Liver (tissue), 9 donors: ENCODE data around the gene CPSF4L. TPM values are rescaled to one million over a fixed set of nuclear protein-coding genes. Genes with fewer than 3 reads are reported as not detected.

Source experiments
- DNase-seq: peaks from one replicate; pipeline ENCODE4 v3.0.0-alpha.2; 2017; ENCODE audit warnings: low spot score
- H3K27ac ChIP-seq, 2 donors: one replicate each; pipeline ENCODE4 v1.7.0; 2013; ENCODE audit warnings: inconsistent platforms in 2 of 2, low read length in 2 of 2, control low read depth in 1 of 2, low read depth in 1 of 2, mild to moderate bottlenecking in 1 of 2
- H3K27me3 ChIP-seq, 4 donors: one replicate each; pipeline versions ENCODE4 v1.6.1 to v1.7.0; 2013; ENCODE audit warnings: low read length in 3 of 4, inconsistent platforms in 1 of 4, mild to moderate bottlenecking in 1 of 4, moderate library complexity in 1 of 4; ENCODE audit not compliant: control insufficient read depth in 4 of 4, insufficient read depth in 4 of 4
- H3K36me3 ChIP-seq, 4 donors: one replicate each; pipeline versions ENCODE4 v1.6.1 to v1.7.0; 2013; ENCODE audit warnings: low read length in 3 of 4, mild to moderate bottlenecking in 3 of 4, low read depth in 1 of 4, moderate library complexity in 1 of 4; ENCODE audit not compliant: control insufficient read depth in 4 of 4, insufficient read depth in 3 of 4
- H3K4me1 ChIP-seq, 4 donors: one replicate each; pipeline versions ENCODE4 v1.6.1 to v1.7.0; 2013; ENCODE audit warnings: low read length in 3 of 4, mild to moderate bottlenecking in 3 of 4, moderate library complexity in 1 of 4; ENCODE audit not compliant: control insufficient read depth in 4 of 4, insufficient read depth in 4 of 4
- H3K4me3 ChIP-seq, 3 donors: one replicate each; pipeline versions ENCODE4 v1.6.1 to v1.7.0; 2013; ENCODE audit warnings: low read length in 3 of 3, control low read depth in 1 of 3, low read depth in 1 of 3, mild to moderate bottlenecking in 1 of 3
- H3K9ac ChIP-seq, 2 donors: one replicate each; pipeline ENCODE4 v1.7.0; 2013; ENCODE audit warnings: low read length in 2 of 2, mild to moderate bottlenecking in 2 of 2, moderate library complexity in 2 of 2, control low read depth in 1 of 2, low read depth in 1 of 2
- H3K9me3 ChIP-seq, 4 donors: one replicate each; pipeline versions ENCODE4 v1.6.1 to v1.7.0; 2013; ENCODE audit warnings: low read length in 3 of 4; ENCODE audit not compliant: control insufficient read depth in 4 of 4
- EGR1 ChIP-seq, 2 donors: IDR thresholded peaks; 2 replicates each; pipeline ENCODE4 v1.6.1; 2016 to 2018; ENCODE audit warnings: antibody characterized with exemption in 2 of 2, low read depth in 2 of 2
- FOXA1 ChIP-seq: IDR thresholded peaks from 2 replicates; pipeline ENCODE4 v1.6.1; 2016; ENCODE audit warnings: antibody characterized with exemption
- FOXA2 ChIP-seq: IDR thresholded peaks from 2 replicates; pipeline ENCODE4 v1.6.1; 2016; ENCODE audit warnings: antibody characterized with exemption
- GABPA ChIP-seq, 2 donors: IDR thresholded peaks in 1 of 2; conservative IDR thresholded peaks in 1 of 2; 2 replicates each; pipeline ENCODE4 v1.6.1; 2016; ENCODE audit warnings: antibody characterized with exemption in 2 of 2, mild to moderate bottlenecking in 1 of 2, moderate library complexity in 1 of 2
- HNF4A ChIP-seq, 2 donors: conservative IDR thresholded peaks; 2 replicates each; pipeline ENCODE4 v1.6.1; 2016; ENCODE audit warnings: antibody characterized with exemption in 2 of 2, mild to moderate bottlenecking in 2 of 2
- HNF4G ChIP-seq: IDR thresholded peaks from 2 replicates; pipeline ENCODE4 v1.6.1; 2016; ENCODE audit warnings: antibody characterized with exemption
- MAX ChIP-seq: IDR thresholded peaks from 2 replicates; pipeline ENCODE4 v1.6.1; 2016; ENCODE audit warnings: antibody characterized with exemption
- RAD21 ChIP-seq, 2 donors: IDR thresholded peaks; 2 replicates each; pipeline ENCODE4 v1.6.1; 2016; ENCODE audit warnings: antibody characterized with exemption in 2 of 2, mild to moderate bottlenecking in 2 of 2
- RXRA ChIP-seq, 2 donors: IDR thresholded peaks; 2 replicates each; pipeline ENCODE4 v1.6.1; 2017 to 2018; ENCODE audit warnings: antibody characterized with exemption in 2 of 2, mild to moderate bottlenecking in 1 of 2
- SP1 ChIP-seq: IDR thresholded peaks from 2 replicates; pipeline ENCODE4 v1.6.1; 2018; ENCODE audit warnings: antibody characterized with exemption, mild to moderate bottlenecking
- TAF1 ChIP-seq: conservative IDR thresholded peaks from 2 replicates; pipeline ENCODE4 v1.6.1; 2016; ENCODE audit warnings: antibody characterized with exemption, mild to moderate bottlenecking
- YY1 ChIP-seq: IDR thresholded peaks from 2 replicates; pipeline ENCODE4 v1.6.1; 2016; ENCODE audit warnings: antibody characterized with exemption, mild to moderate bottlenecking
- WGBS: extraction: QIAGEN DNeasy Blood & Tissue Kit; methylation state at CpG from one replicate; pipeline ENCODE4 v1.1.7; 2013; 5-methylcytosine and 5-hydroxymethylcytosine counted together
- polyA plus RNA-seq, 2 donors: library from polyadenylated mRNA; stranded (reverse) in 1 of 2; unstranded in 1 of 2; fragments of 200-250 nt in 1 of 2; fragments of >200 nt in 1 of 2; fragmentation: Nextera tagmentation in 1 of 2; extraction: Ambion mirVana in 1 of 2; gene quantifications; one replicate each; pipeline versions ENCODE4 v1.2.1 to v1.2.3, GENCODE V29; 2013 to 2015
- total RNA-seq, 2 donors: library from RNA; depleted of rRNA; stranded (reverse); fragments of >200 nt; gene quantifications; one replicate each; pipeline ENCODE4 v1.2.3, GENCODE V29; 2014
- TF ChIP-seq, protein P1 (sequence below): fragments of 150-350 bp; IDR thresholded peaks from 2 replicates; pipeline ENCODE4 v1.5.1; 2017; ENCODE audit warnings: improper control_type of control experiment, low read depth, low read length; ENCODE audit not compliant: missing input control
- TF ChIP-seq, protein P2 (sequence below): IDR thresholded peaks from 2 replicates; pipeline ENCODE4 v1.6.1; 2016; ENCODE audit warnings: antibody characterized with exemption
- TF ChIP-seq, protein P3 (sequence below): IDR thresholded peaks from 2 replicates; pipeline ENCODE4 v1.6.1; 2016; ENCODE audit warnings: antibody characterized with exemption, mild to moderate bottlenecking
- donor health status: healthy.
- donor health status: healthy.
- donor health status: healthy.
- donor health status: healthy.
- donor health status: healthy.

Gene CPSF4L
- total and polyA plus RNA-seq, 4 donors: not detected

DNA sequence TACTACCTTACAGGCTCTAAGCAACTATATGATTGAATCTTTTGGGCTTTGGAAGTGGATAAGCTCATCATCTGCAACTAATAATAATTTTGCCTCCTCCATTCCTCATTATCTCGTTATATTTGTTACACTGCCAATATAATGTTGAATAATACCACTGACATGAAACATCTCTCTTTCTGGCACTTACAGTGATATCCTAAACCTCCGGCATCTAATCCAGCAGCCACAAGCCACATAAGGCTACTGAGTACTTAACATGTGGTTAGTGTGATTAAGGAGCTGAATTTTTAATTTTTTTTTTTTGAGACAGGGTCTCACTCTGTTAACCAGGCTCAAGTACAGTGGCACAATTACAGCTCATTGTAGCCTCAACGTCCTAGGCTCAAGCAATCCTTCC lies 40.5 kb upstream of the CPSF4L start:
- TF ChIP-seq, protein P1, sequence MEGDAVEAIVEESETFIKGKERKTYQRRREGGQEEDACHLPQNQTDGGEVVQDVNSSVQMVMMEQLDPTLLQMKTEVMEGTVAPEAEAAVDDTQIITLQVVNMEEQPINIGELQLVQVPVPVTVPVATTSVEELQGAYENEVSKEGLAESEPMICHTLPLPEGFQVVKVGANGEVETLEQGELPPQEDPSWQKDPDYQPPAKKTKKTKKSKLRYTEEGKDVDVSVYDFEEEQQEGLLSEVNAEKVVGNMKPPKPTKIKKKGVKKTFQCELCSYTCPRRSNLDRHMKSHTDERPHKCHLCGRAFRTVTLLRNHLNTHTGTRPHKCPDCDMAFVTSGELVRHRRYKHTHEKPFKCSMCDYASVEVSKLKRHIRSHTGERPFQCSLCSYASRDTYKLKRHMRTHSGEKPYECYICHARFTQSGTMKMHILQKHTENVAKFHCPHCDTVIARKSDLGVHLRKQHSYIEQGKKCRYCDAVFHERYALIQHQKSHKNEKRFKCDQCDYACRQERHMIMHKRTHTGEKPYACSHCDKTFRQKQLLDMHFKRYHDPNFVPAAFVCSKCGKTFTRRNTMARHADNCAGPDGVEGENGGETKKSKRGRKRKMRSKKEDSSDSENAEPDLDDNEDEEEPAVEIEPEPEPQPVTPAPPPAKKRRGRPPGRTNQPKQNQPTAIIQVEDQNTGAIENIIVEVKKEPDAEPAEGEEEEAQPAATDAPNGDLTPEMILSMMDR: no peak
- TF ChIP-seq HNF4A (conservative IDR thresholded peaks at IDR 0.05): no peak
- TF ChIP-seq MAX: no peak
- no peak for TF ChIP-seq EGR1 (IDR thresholded peaks at IDR 0.05; ENCODE audit: low read depth in 2 of 2)
- TF ChIP-seq HNF4G: no peak
- TF ChIP-seq TAF1: no peak
- no peak for TF ChIP-seq YY1
- TF ChIP-seq SP1: no peak
- TF ChIP-seq, protein P2, sequence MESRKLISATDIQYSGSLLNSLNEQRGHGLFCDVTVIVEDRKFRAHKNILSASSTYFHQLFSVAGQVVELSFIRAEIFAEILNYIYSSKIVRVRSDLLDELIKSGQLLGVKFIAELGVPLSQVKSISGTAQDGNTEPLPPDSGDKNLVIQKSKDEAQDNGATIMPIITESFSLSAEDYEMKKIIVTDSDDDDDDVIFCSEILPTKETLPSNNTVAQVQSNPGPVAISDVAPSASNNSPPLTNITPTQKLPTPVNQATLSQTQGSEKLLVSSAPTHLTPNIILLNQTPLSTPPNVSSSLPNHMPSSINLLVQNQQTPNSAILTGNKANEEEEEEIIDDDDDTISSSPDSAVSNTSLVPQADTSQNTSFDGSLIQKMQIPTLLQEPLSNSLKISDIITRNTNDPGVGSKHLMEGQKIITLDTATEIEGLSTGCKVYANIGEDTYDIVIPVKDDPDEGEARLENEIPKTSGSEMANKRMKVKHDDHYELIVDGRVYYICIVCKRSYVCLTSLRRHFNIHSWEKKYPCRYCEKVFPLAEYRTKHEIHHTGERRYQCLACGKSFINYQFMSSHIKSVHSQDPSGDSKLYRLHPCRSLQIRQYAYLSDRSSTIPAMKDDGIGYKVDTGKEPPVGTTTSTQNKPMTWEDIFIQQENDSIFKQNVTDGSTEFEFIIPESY: no peak
- no peak for TF ChIP-seq RAD21 (IDR thresholded peaks at IDR 0.05)
- no peak overlapping the region for H3K27ac ChIP-seq

DNA sequence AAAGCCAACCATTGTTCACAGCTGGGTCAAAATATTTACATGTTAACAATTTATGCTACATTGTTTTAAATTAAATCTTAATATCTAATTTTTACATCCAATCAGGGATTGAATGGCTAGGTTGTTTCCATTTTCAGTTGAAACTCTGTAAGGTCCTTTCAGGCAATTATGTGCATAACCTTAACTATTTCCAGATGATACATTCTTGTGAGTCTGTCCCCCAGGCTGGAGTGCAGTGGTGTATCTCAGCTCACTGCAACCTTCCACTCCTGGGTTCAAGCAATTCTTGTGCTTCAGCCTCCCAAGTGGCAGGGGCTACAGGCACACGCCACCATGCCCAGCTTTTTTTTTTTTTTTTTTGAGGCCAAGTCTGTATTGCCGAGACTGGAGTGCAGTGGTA lies 39.7 kb upstream of the CPSF4L start:
- 95% methylated on average over 2 of the region's 2 CpGs for WGBS
- Histone ChIP-seq H3K4me1 (peaks cover 23 to 63% (median 36%) of the 10 kb centered on the region in 4 donors), H3K27ac (no peak overlapping the region)

More for the DNA sequence above, 40.5 kb upstream of the CPSF4L start:
- Histone ChIP-seq H3K9ac (no peak overlapping the region), H3K27me3 (no peaks in the 10 kb centered on the region), H3K4me3 (no peak overlapping the region), H3K4me1 (peaks cover 28 to 71% (median 42%) of the 10 kb centered on the region in 4 donors), H3K9me3 (no peaks in the 10 kb centered on the region), H3K36me3 (peaks cover 0 to 2% (median 0%) of the 10 kb centered on the region in 4 donors)
- WGBS: 72% methylated on average over 3 of the region's 3 CpGs
- DNase-seq: no peak

More for the DNA sequence above, 39.7 kb upstream of the CPSF4L start:
- Histone ChIP-seq H3K36me3 (peaks cover 0 to 2% (median 0%) of the 10 kb centered on the region in 4 donors), H3K9me3 (no peaks in the 10 kb centered on the region), H3K4me3 (no peak overlapping the region), H3K27me3 (no peaks in the 10 kb centered on the region), H3K9ac (no peak overlapping the region)
- TF ChIP-seq HNF4G: no peak
- no peak for TF ChIP-seq SP1
- no peak for TF ChIP-seq RAD21 (IDR thresholded peaks at IDR 0.05)
- no peak for TF ChIP-seq EGR1 (IDR thresholded peaks at IDR 0.05; ENCODE audit: low read depth in 2 of 2)
- TF ChIP-seq, protein P2: no peak
- no peak for TF ChIP-seq FOXA1
- TF ChIP-seq FOXA2: no peak
- TF ChIP-seq, protein P1: no peak
- TF ChIP-seq TAF1: no peak
- TF ChIP-seq RXRA (IDR thresholded peaks at IDR 0.05): no peak
- TF ChIP-seq, protein P3, sequence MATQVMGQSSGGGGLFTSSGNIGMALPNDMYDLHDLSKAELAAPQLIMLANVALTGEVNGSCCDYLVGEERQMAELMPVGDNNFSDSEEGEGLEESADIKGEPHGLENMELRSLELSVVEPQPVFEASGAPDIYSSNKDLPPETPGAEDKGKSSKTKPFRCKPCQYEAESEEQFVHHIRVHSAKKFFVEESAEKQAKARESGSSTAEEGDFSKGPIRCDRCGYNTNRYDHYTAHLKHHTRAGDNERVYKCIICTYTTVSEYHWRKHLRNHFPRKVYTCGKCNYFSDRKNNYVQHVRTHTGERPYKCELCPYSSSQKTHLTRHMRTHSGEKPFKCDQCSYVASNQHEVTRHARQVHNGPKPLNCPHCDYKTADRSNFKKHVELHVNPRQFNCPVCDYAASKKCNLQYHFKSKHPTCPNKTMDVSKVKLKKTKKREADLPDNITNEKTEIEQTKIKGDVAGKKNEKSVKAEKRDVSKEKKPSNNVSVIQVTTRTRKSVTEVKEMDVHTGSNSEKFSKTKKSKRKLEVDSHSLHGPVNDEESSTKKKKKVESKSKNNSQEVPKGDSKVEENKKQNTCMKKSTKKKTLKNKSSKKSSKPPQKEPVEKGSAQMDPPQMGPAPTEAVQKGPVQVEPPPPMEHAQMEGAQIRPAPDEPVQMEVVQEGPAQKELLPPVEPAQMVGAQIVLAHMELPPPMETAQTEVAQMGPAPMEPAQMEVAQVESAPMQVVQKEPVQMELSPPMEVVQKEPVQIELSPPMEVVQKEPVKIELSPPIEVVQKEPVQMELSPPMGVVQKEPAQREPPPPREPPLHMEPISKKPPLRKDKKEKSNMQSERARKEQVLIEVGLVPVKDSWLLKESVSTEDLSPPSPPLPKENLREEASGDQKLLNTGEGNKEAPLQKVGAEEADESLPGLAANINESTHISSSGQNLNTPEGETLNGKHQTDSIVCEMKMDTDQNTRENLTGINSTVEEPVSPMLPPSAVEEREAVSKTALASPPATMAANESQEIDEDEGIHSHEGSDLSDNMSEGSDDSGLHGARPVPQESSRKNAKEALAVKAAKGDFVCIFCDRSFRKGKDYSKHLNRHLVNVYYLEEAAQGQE: no peak
- no peak for TF ChIP-seq GABPA (IDR thresholded peaks at IDR 0.05 in 1 of 2, conservative IDR thresholded peaks at IDR 0.05 in 1 of 2)
- no peak for TF ChIP-seq YY1
- DNase-seq: no peak
